ENCODE data around the gene B4GALT5.
"Not testable (repeated sequence)": the region's sequence is repeated elsewhere in the genome, so short reads cannot be mapped to it uniquely, and the experiment has no call there.

The B4GALT5 gene, protein sequence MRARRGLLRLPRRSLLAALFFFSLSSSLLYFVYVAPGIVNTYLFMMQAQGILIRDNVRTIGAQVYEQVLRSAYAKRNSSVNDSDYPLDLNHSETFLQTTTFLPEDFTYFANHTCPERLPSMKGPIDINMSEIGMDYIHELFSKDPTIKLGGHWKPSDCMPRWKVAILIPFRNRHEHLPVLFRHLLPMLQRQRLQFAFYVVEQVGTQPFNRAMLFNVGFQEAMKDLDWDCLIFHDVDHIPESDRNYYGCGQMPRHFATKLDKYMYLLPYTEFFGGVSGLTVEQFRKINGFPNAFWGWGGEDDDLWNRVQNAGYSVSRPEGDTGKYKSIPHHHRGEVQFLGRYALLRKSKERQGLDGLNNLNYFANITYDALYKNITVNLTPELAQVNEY

GRCh38 chr20:49713753-49714712, at the start of gene B4GALT5:
Gene B4GALT5, minus strand, starts transcription at chr20:49713878. Its CDS starts 188 bp downstream, at chr20:49713690.
- peak; percentile 93 for DNase-seq (ENCODE audit: low spot score)

- DNase-seq (ENCODE audit: low spot score), result no peak
Observed at GRCh38 chr20:49762940-49763766, 49.5 kb upstream of the B4GALT5 start.

- DNase-seq (ENCODE audit: low spot score), result not testable (repeated sequence)
Observed at GRCh38 chr20:49761888-49762287, 48.2 kb upstream of the B4GALT5 start.

DNA sequence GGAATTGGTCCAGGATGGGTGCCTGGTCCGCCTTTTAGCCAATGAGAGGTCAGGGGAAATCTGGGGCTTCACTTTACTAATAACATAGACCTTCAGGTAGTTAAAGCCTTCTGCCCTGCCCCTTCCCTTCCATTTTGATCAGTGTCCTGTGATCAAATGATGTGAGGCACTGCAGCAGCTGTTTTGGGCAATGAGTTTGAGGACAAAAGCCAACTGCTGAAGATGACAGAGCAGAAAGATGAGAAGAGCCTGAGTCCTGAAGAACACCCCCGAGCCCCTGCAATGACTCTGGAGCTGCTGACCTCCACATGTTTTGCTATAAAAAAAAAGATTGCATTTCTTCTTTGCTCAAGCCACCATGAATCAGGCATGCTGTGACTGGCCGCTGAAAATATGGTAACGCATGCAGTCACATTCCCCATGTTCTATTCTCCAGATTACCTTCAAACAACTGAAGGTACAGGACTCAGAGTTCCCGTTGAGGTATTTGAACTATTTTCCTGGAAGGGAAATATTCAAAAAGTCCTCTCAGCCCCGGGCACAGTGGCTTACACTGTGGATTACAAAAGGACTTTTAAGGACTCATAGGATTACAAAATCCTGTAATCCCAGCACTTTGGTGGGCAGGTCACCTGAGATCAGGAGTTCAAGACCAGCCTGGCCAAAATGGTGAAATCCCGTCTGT, 45.7 kb upstream of the B4GALT5 start:
- DNase-seq (ENCODE audit: low spot score), result no peak

- no peak for DNase-seq (ENCODE audit: low spot score)
Observed at GRCh38 chr20:49758781-49759180, 45.1 kb upstream of the B4GALT5 start.

GRCh38 chr20:49757597-49757996, 43.9 kb upstream of the B4GALT5 start:
- no peak for DNase-seq (ENCODE audit: low spot score)

- DNase-seq (ENCODE audit: low spot score), result no peak
Observed at GRCh38 chr20:49756241-49756640, 42.6 kb upstream of the B4GALT5 start.

GRCh38 chr20:49754596-49754995, 40.9 kb upstream of the B4GALT5 start:
- DNase-seq (ENCODE audit: low spot score), result no peak

- DNase-seq (ENCODE audit: low spot score), result no peak
Observed at GRCh38 chr20:49753133-49753532, 39.5 kb upstream of the B4GALT5 start.

DNA sequence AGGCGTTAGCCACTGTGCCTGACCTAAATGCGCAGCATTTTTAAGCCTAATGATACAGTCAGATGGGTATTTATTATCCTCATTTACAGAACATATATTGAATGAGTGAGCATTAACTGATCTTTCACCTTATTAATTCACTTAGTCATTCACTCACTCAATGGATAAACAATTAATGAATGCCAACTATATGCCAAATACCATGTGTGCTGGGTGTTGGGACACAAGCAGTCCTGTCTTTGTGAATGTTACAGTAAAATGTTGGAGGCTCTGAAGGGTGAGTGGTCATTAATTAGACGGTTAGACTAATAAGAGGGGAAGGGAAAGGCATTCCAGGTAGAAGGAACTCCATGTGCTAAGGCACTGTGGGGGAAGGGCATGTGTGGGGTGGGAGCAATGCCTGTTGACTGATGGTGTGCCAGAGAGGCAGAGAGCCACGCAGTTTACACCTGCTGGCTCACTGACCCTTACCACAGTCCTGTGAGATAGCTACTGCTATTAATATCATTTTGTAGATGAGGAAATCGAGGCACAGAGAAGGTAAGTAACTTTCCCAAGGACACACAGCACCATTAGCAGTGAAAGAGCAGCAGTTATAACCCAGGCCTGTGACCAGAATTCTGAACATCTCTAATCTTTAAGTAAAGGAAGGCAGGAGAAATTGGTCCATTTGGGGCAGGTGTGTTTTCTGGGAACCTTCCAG, 38.7 kb upstream of the B4GALT5 start:
- DNase-seq (ENCODE audit: low spot score), result no peak

- no peak for DNase-seq (ENCODE audit: low spot score)
Observed at GRCh38 chr20:49751397-49751736, 37.7 kb upstream of the B4GALT5 start.

GRCh38 chr20:49750611-49751396, 37.1 kb upstream of the B4GALT5 start:
- DNase-seq (ENCODE audit: low spot score), result no peak

- DNase-seq (ENCODE audit: low spot score), result no peak
Observed at GRCh38 chr20:49749625-49750024, 35.9 kb upstream of the B4GALT5 start.

DNA sequence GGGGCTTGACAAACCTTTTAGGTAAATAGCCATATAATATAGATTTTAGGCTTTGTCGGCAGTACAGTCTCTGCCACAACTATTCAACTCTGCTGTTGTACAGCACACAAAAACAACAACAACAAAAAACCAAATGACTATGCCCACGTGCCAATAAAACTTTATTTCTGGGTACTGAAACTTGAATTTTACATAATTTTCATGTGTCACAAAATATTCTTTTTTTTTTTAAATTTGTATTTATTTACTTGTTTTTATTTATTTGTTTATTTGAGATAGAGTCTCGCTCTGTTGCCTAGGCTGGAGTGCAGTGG, 34.8 kb upstream of the B4GALT5 start:
- no peak for DNase-seq (ENCODE audit: low spot score)

GRCh38 chr20:49747707-49748524, 34.2 kb upstream of the B4GALT5 start:
- no peak for DNase-seq (ENCODE audit: low spot score)

DNA sequence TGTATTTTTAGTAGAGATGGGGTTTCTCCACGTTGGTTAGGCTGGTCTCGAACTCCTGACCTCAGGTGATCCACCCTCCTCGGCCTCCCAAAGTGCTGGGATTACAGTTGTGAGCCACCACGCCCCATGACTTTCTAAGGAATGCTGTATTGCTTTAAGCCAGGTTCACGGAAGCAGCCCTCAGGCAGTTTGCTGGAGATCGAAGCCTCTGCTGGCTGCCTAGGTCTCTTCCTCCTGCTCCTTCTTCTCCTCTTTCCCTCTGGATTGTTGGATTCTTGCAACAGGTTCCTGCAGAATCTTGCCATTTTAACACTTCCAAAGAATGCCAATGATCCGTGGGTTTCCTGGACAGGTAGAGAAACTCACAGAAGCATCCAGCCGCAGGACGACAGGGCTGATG, 29.3 kb upstream of the B4GALT5 start:
- DNase-seq (ENCODE audit: low spot score), result no peak

- DNase-seq (ENCODE audit: low spot score), result no peak
Observed at GRCh38 chr20:49741977-49742376, 28.3 kb upstream of the B4GALT5 start.

DNA sequence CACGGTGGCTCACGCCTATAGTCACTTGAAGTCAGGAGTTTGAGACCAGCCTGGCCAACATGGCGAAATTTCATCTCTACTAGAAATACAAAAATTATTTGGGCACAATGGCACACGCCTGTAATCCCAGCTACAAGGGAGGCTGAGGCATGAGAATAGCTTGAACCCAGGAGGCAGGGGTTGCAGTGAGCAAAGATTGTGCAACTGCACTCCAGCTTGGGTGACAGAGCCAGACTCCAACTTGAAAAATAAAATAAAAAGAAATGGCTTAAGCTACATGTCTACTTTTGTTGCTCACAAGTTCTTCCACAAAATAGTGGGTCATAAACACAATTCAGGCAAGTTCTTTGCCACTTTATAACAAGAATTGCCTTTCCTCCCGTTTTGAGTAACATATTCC, 27.1 kb upstream of the B4GALT5 start:
- no peak for DNase-seq (ENCODE audit: low spot score)

DNA sequence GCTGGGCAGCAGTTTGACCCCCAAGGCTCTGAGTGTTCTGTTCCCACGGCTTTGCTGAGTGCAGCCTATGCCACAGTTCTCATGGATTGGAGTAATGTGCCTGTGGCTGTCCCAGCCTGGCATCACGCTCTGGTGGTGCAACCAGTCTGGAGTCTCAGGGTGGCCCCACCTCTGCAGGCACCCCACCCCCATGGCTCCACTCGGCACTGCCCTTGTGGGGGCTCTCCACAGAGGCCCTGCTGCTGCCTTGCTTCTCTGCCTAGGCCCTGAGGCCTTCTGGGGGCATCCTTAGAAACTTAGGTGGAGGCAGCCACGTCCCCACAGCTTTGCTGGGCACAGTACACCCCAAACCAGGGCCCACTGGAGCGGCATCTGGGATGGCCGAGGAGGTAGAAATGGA, 25.4 kb upstream of the B4GALT5 start:
- DNase-seq (ENCODE audit: low spot score), result no peak
